GM18907 (cell line): ENCODE measurements around the gene SHC4.

Experiments
- ATAC-seq: cut with Tn5 transposase; IDR thresholded peaks from one replicate; pipeline ENCODE4 v1.9.1; 2021; ENCODE audit warnings: mild to moderate bottlenecking, moderate library complexity; ENCODE audit not compliant: unreplicated experiment

SHC4 gene

DNA sequence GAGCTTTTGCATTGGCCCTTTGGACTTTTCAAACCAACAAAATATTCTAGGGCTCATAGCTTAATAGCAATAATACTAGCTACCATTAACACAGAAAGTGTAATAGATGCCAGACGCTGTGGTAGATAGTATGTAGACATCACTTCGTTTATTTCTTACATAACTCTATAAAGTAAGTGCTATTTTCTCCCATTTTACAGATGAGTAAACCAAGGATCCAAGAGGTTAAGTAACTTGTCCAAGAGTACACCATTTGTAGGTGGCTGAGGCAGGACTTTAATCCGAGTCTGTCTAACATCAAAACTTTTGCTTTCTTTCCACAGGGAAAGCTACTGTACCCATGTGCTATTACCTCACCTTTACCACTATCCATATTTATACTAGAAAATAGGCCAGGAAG is 73.8 kb downstream of the SHC4 start:
- ATAC-seq = no peak

DNA sequence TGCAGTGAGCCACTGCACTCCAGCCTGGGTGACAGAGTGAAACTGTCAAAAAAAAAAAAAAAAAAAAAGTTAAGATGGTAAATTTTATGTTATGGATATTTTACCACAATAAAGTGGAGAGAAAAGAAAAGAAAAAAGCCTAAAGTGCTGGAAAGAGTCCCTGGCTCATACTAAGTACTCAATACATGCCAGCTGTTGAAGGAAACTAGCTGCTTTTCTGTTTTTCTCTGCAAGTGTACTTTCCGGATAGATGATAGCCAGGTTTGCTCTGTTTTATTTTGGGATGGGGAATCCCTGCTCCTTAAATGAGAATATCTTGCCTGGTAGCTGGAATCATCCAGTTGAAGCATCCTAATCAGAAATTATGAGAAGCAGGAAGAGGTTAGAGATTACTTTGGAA is 74.9 kb downstream of the SHC4 start:
- ATAC-seq = no peak

DNA sequence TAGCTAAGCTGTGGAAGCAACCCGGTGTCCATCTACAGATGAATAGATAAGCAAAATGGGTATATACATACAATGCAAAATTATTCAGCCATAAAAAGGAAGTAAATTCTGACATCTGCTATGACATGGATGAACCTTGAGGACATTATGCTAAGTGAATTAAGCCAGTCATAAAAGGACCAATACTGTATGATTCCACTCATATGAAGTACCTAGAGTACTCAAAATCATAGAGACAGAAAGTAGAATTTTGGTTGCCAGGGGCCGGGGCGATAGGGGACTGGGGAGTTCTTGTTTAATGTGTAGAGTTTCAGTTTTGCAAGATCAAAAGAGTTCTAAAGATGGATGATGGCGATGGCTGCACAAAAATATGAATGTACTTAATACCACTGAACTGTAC is 75.5 kb downstream of the SHC4 start:
- ATAC-seq = no peak

DNA sequence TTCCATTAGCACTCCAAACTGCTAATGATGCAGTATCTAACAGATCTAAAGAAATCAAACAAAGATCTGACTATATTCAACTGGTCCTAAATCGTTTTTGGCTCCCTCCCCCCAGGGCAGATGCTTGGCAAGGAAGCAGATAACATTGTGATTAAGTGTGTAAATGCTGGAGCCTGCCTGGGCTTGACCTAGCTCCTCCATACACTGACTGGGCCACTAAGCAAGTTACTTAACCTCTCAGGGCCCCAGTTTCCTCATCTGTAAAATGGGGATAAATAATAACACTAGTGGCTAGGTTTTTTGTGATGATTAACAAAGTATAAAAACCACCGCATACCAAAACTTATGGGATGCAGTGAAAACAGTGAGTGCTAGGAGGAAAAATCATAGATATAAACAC is 76.6 kb downstream of the SHC4 start:
- no peak for ATAC-seq

DNA sequence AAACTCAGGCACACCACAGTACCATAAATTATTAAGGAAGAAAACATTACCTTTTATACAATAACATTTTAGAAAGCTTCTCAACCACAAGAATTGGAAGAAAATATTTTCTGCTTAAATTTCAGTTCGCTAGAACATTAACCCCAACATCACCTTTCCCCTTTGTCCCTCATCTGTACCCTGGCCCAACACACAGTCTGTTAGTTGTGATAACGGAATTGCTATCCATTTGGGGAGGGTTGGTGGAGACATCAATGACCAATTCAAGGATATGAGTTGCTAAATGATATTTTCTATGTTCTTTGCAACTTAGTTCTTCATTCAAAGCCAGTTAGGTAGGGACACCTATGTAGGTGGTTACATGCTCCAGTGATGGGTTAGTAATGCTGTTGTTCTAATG is 80.0 kb downstream of the SHC4 start:
- ATAC-seq = no peak

DNA sequence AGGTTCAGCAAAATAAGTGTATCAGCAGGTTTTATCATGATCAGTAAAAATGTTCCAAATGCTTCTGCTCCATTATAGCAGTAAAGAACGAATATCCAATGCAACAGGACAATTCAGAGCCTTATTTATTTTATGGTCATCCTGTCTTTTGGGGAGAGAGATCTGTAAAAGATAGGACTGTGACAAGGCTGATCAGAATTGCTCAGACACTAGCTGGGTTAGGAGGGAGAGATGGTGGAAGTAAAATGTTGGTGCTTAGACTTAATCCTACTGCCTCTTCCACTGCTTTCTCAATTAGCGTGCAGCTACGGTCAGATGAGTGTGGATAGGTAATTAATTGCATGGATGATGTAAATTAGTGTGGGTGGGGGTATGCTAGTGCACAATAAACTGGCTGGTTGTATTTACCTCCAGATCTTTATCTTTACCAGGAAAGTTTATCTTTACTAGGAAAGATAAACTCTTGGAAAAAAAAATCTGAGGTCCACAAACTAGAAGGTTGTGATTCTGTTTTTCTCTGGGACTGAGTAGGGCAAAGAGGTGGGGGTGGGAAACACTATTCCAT is 83.6 kb downstream of the SHC4 start:
- no peak for ATAC-seq

DNA sequence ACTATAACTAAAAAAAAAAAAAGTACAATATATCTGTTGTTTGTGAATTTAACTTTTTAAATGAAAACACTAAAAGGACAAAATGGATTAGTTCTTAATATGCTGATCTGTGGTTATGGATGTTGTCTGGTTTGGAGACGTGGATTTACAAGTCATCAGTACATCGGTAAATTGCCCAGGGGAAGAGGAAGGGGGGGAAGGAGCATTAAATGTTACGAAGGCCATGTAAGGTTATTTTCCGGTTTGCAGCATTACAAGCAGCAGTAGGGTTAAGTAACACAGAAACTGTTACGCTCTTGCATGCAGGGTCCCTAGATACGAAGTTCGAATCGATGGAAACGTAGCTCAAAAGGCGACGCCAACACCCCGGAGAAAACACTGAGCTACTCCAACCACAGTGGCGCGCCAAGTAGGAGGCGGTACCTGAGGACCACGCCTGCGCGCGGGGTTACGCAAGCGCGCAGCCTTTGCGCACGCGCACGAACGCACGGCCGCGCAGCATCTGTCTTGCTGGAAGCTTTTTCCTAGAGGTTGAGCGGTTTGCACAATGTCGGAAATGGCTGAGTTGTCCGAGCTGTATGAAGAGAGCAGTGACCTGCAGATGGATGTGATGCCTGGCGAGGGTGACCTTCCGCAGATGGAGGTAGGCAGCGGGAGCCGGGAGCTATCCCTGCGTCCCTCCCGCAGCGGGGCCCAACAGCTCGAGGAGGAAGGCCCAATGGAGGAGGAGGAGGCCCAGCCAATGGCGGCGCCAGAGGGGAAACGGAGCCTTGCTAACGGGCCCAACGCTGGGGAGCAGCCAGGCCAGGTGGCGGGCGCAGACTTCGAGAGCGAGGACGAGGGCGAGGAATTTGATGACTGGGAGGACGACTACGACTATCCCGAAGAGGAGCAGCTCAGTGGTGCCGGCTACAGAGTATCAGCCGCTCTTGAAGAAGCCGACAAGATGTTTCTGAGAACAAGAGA is 85.8 kb downstream of the SHC4 start, which contains the start of gene EID1:
Gene EID1, plus strand, starts transcription at position 505 of the 966 bp plus-strand sequence. Its CDS starts 43 bp downstream, at position 548.
- peak; percentile 96 for ATAC-seq

DNA sequence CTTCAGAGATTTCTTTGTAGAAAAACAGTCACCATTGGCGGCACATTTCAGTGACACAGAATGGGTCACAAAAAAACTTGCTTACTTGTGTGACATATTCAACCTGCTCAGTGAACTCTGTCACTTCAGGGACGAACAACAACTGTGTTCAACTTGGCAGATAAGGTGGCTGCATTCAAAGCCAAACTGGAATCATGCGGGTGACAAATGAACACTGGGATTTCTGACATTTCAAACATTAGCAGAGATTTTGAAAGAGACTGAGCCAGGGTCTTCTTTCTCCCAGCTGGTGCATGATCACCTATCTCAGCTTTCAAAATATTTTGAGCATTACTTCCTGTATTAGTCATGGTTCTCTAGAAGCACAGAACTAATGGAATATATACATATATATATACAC is 87.7 kb downstream of the SHC4 start:
- no peak for ATAC-seq

DNA sequence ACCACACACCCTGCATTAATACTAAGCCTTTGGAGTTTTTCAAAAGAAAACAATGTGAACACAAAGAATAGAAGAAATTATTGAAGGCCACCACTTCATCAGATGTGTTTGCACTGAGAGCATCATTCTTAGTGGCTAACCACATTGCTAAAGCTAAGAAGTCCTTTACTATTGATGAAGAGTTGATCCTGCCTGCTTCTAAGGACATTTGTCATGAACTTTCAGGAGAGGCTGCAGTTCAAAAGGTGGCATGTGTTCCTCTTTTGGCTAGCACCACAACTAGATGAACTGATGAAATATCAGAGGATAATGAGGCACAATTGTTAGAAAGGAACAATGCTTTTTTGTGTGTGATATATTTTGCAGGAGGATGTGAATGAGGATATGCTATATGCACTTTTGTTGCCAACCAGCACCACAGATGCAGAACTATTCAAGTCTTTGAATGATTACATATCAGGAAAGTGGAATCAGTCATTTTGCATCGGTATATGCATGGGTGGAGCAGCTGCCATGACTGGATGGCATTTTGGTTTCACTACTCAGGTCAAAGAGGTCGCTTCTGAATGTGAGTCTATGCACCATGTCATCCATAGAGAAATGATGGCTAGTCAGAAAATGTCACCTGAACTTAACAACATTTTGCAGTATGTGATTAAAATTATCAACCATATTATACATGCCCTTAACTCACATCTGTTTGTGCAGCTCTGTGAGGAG is 88.3 kb downstream of the SHC4 start:
- no peak for ATAC-seq

DNA sequence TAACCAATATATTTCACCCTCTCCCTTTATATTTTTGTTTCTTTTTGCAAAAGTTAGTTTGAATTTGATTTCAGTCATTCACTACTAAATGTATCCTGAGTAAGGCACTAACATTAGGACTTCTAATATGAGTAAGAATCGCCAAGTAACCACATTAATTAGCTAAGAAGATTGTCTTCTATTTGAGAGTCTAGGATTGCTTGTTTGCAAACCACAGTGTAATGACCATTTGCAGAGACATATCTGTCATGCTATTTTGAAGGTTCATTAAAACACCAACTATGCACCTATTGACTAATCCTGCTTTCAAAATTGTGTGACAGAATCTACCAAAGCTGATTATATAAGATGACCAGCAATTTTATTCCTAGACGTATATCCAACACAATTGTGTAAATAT is 91.1 kb downstream of the SHC4 start:
- ATAC-seq = no peak

DNA sequence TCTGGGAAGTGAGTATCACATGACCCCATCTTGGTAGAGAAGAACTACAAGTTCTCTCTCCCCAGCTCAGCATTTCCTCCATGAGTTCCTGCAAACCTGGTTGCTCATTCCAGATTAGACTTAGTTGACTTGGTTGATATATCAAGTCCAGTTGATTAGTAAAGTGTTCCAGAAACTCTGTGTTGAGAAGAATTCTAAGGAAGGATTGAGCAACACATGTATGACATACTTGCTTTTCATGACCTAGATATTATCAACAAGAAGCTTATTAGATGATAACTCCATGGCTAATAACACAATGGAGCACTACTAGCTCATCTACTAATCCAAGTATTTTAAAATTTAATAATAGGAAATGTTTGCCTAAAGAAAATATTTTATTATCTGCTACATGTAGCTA is 92.2 kb downstream of the SHC4 start:
- ATAC-seq = no peak

DNA sequence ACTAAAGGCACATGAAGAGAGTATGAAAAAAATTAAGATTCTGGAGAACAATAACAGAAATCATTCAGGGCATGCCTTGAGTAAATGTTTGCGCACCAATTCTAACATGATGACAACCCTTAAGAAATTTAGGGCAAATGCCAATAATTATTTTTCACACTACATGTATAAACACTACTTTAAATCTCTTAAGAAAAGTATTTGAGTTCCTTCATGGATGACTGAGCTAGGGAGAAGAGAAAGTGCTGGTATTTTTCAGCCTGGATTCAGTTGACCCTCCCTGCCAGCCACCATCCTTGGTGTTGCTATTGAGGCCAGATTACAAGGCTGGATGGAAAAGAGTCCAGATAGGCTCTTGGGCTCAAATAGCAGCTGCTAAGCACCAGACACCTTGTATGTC is 93.8 kb downstream of the SHC4 start:
- no peak for ATAC-seq

DNA sequence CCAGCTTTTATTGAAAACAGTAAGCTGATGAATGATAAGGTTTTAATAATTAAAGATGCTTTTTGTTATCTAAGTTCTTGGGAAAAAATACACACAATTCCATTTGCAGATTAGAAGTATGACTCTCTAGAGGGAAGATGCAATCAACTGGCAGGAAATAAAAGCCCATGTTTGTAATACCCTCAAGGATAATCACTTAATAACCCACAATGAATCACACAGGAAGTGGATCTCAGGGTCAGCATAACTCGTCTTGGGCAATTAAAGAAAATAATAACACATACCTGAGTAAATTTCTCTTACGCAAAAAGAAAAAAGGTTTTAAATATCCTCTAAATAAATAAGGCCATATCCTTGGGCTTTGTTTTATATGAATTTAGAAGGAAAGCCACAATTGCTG is 95.2 kb downstream of the SHC4 start:
- ATAC-seq = no peak

DNA sequence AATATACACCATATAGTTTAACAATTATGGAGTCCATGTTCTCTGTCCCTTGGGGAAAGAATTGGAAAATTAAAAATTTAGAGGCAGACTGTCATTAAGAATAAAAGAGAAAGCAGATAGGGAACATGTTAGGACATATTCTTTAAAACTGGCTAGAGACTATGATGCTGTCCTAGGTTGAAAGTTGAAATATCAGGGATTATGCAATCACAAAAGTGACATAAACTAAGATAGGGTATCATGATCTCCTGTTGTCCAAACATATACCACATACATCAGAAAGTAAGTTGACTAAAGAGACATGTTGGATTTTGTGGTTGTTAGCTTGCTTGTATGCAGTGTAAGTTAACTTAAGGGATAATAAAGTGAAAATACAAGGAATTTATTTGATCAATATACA is 95.7 kb downstream of the SHC4 start:
- ATAC-seq = no peak

DNA sequence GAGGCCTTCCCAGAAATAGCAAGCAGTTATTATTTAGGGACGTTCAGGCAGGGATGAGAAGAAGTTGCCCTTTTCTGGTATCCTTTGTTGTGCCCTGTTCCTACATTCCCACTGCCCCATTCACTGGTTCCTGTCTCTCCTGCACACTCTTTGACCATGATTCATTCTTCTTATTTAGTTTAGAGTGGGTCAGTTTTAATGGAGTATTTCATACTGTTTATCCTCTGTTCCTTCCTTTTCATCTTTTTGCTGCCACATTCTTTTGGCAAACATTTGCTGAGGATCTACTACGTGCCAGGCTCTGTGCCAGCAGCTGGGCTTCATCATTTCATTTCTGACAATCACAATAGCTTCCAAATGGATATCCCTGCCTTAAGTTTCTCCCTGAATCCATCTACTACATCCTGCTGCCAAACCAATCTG is 97.6 kb downstream of the SHC4 start:
- ATAC-seq = no peak

DNA sequence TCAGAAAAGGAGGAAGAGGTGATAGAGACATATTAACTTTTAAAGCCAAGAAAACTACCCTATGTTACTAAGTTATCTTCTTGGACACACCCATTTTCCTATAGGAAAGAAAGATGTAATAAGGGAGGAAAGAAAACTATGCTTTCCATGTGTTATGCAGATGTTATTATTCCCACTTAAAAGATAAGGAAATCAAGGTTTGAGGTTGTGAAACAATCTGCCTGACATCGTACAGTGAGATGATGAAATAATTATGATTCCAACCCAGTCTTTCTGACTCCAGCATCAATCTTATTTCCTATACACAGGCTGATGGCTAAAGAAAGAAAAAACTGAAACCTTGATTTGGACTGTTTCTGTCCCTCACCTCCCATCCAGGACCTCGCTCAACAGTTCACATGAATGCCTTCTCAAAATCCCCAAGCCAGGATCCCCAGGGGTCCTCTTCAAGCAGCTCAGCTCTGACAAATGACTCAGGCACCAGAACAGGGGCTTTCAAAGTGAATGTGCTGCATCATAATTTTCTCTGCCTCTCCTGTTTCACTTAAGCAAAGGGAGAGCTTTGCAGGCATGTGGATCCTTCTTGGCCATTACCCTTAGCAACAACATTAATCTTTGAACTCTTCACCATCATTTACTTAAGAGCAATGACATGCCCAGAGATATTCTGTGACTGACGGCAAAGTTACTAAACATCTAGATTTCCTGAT is 98.2 kb downstream of the SHC4 start:
- no peak for ATAC-seq

DNA sequence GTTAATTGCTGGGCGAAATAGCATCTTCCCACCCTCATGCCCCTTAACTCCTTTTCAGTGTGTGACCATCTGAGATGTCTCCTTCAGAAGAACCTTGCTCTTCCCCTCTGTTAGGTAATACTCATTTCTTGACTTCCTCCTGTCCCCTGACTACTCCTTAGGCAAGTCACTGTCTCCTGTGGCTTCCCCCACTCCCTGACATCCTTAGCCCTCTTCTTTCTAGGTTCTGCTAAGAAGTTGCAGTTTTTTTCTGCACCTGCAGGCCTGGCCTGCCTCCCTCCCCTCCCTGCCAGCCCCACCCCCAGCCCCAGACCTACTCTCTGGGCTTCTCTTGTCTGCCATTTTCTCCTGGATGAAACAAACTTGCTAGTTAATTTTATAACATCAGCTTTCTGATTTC is 101.0 kb downstream of the SHC4 start:
- no peak for ATAC-seq

DNA sequence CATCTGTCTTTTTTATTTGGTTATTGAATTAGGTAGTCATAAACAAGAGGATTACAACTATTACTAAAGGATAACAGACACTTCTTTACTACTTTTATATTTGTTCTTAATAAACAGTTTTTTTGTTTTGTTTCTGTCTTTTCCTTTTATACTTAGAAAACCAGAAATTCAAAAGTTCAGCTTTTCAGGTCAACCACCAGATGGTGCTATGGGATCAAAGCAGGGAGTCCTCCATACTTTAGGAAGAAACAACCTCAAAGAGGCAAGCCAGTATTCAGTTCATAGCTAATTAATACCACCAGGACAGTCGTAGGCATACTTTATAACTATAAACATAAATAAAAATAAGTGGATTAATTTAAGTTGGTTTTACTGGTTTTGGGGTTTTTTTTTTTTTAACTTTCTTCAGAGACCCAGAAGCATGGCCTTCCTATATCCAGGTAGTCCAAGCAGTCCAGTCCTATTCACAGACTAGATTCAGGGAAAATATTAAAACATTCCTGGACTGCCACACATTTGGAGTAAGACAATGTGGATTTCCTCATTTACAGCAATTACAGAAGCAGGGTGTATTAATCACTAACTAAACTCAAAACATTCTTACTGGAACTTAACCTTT is 101.8 kb downstream of the SHC4 start:
- peak; percentile 59 for ATAC-seq

DNA sequence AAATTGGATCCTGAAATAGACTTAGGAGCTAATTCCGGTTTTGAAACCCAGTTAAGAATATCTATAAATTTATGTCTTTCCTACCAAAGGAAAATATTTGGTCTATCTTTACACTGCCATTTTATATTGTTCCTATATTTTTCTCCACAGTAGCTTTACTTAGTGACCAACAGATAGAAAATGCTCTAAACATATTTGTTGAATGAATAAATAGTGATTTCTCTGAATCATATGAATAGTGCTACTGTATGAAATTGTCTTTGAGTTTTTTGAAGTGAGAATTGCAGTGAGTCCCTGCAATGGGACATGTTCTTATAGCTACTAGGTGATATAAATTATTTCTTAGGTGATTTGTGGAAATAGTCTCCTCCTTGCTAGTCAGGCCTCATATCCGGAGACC is 104.3 kb downstream of the SHC4 start:
- ATAC-seq = no peak

DNA sequence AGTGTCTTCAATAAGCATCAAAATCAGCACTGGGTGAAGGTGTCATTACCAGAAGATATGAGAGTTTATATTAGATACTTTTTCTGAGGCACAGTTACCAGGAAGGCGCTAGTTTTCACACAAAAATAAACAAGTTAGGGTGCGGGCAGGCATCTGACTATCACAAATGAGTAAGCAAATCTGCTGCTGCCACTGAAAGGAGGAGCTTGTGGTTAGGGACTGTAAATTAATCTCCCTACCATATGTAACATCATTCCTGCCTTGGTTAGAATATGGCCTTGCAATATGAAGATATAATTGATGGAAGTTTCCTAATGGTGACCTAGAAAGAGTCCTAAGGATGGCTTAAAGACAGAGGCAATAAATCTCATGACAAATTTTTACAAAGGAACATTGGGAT is 105.3 kb downstream of the SHC4 start:
- no peak for ATAC-seq

DNA sequence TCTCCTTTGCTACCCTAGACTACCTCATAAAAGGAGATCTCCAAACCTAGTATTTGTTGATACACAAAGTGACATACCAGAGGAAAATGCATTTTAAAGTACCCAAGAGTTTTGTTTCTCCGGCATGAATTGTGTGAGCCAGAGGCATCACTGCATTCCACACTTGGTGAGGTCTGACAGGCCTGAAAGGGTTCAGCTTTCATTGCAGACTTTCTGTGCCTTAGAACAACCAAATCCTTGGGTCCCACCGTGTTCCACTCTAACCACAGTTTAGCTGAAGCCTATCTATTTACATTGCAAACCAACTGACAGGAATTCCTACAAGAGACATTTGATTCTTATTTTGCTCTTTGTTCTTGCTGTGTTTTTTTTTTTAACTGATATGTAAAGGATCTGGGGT is 106.8 kb downstream of the SHC4 start:
- ATAC-seq = no peak
